Measurements from ENCODE around the gene PRKAR2A. TPM values are rescaled to one million over a fixed set of nuclear protein-coding genes. Genes with fewer than 3 reads are reported as not detected.

PRKAR2A gene
- polyA plus RNA-seq, 1 experiment = 9.0 TPM

DNA sequence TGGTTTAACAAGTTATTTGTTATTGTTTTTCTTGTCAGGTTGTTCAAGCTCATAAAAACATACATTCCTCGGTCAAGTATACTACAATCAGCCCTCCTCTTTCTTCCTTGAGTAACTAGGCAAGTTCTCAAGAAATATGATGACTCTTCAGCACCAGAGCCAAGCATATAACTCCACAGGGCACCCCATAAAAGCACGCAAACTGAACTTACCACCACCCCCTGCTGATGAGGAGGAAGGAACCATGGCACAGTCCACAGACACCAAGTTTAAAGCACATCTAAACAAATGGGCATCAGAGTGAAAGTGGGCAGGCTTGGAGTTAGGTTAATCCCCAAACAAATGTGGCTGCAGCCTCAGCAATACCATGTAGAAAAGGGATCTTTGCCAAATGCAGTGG lies 135.9 kb downstream of the PRKAR2A start:
- no peak for DNase-seq (ENCODE audit: low read depth)
- no peak overlapping the region for H3K4me3 ChIP-seq (ENCODE audit: low read depth, low read length)
- CTCF ChIA-PET = interaction anchor here (1.0 kb wide), 1 partner anchor 28 kb away, joined by 3 read pairs; no protein-coding TSS in a partner anchor
- POLR2A ChIA-PET = no interaction called here
- TF ChIP-seq CTCF (IDR thresholded peaks at IDR 0.05; ENCODE audit: insufficient read depth, low read depth, low read length) = no peak
- no peaks in the 10 kb centered on the region for H3K27me3 ChIP-seq (ENCODE audit: control insufficient read depth, insufficient read depth, low read length)
- H3K36me3 ChIP-seq (ENCODE audit: control insufficient read depth, insufficient read depth, low read length) = peaks cover 5% of the 10 kb centered on the region; the same call in 1 of the 2 replicates

- no peak for DNase-seq (ENCODE audit: low read depth)
- TF ChIP-seq CTCF (IDR thresholded peaks at IDR 0.05; ENCODE audit: insufficient read depth, low read depth, low read length) = no peak
- POLR2A ChIA-PET = no interaction called here
- no peak overlapping the region for H3K4me3 ChIP-seq (ENCODE audit: low read depth, low read length)
- peaks cover 4% of the 10 kb centered on the region; the same call in 1 of the 2 replicates for H3K36me3 ChIP-seq (ENCODE audit: control insufficient read depth, insufficient read depth, low read length)
- CTCF ChIA-PET = interaction anchor here (1.5 to 1.8 kb wide), 2 partner anchors 23 to 31 kb away, joined by 4 to 6 read pairs; partner anchors contain the start of gene NCKIPSD
- H3K27me3 ChIP-seq (ENCODE audit: control insufficient read depth, insufficient read depth, low read length) = no peaks in the 10 kb centered on the region
These were observed 138.6 kb downstream of the PRKAR2A start for GRCh38 chr3:48709051-48709461.

- POLR2A ChIA-PET = no interaction called here
- no peak for DNase-seq (ENCODE audit: low read depth)
- TF ChIP-seq CTCF (IDR thresholded peaks at IDR 0.05; ENCODE audit: insufficient read depth, low read depth, low read length) = no peak
- no peak overlapping the region for H3K4me3 ChIP-seq (ENCODE audit: low read depth, low read length)
- H3K27me3 ChIP-seq (ENCODE audit: control insufficient read depth, insufficient read depth, low read length) = no peaks in the 10 kb centered on the region
- CTCF ChIA-PET = interaction anchor here (1.0 to 1.8 kb wide), 4 partner anchors 10 to 31 kb away, joined by 3 to 6 read pairs (median 4); partner anchors contain the start of gene NCKIPSD
- peaks cover 4% of the 10 kb centered on the region; the same call in 1 of the 2 replicates for H3K36me3 ChIP-seq (ENCODE audit: control insufficient read depth, insufficient read depth, low read length)
These were observed 139.2 kb downstream of the PRKAR2A start for GRCh38 chr3:48708481-48708889.

DNA sequence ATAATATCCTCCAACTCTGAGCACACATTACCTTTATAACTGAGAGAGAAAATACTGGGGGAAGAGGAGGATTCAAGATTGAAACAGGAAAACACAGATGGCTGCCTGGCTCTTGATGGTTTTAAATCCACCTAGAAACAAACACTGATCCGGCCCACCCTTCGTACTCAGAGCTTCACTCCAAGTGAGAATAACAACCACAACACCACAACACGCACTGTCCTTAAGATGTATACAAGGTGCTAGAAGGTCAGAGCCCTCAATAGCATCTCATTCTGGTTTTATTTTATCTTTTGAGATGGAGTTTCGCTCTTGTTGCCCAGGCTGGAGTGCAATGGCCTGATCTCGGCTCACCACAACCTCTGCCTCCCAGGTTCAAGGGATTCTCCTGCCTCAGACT lies 140.5 kb downstream of the PRKAR2A start:
- Histone ChIP-seq H3K4me3 (ENCODE audit: low read depth, low read length) (no peak overlapping the region), H3K36me3 (ENCODE audit: control insufficient read depth, insufficient read depth, low read length) (peaks cover 2% of the 10 kb centered on the region; the same call in 1 of the 2 replicates), H3K27me3 (ENCODE audit: control insufficient read depth, insufficient read depth, low read length) (no peaks in the 10 kb centered on the region)
- CTCF ChIA-PET = interaction anchor here (0.7 kb wide), 1 partner anchor 25 kb away, joined by 3 read pairs; no protein-coding TSS in a partner anchor
- POLR2A ChIA-PET = no interaction called here
- TF ChIP-seq CTCF (IDR thresholded peaks at IDR 0.05; ENCODE audit: insufficient read depth, low read depth, low read length) = no peak
- DNase-seq (ENCODE audit: low read depth) = no peak

DNA sequence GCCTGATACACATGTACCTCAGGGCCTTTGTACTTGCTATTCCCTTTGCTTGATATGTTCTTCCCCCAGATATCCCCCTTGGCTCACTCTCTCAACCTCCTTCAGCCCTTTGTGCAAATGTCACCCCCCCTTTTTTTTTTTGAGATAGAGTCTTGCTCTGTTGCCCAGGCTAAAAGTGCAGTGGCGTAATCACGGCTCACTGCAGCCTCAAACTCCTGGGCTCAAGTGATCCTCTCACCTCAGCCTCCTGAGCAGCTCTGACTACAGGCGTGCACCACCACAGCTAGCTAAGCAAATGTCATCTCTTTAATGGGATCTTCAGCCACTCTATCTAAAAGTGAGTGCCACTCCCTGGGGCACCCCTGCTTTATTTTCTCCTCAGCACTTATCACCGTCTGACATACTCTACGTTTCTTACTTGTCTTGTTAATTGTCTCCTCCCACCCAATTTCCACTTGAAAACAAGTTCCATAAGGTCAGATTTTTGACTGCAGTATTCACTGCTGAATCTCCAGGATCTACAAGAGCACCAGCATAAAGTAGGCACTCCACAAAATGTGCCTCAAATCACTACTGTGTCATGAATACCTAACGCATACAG lies 145.3 kb downstream of the PRKAR2A start:
- H3K4me3 ChIP-seq (ENCODE audit: low read depth, low read length) = no peak overlapping the region
- ChIA-PET CTCF (no interaction called here), POLR2A (no interaction called here)
- peaks cover 1% of the 10 kb centered on the region for H3K36me3 ChIP-seq (ENCODE audit: control insufficient read depth, insufficient read depth, low read length)
- DNase-seq (ENCODE audit: low read depth) = no peak
- no peak for TF ChIP-seq CTCF (IDR thresholded peaks at IDR 0.05; ENCODE audit: insufficient read depth, low read depth, low read length)
- H3K27me3 ChIP-seq (ENCODE audit: control insufficient read depth, insufficient read depth, low read length) = no peaks in the 10 kb centered on the region

Data from BJ (cell line).